Nephron progenitor cell (in vitro differentiated cells): ENCODE data around the gene CT47A7.
"Not testable (repeated sequence)": the region's sequence is repeated elsewhere in the genome, so short reads cannot be mapped to it uniquely, and the experiment has no call there.

Source experiments
- DNase-seq: peaks from one replicate; pipeline ENCODE4 v3.0.0; 2021
- H3K27ac Mint-ChIP-seq: 2 replicates; pipeline ENCODE4 v1.8.0; 2021; ENCODE audit warnings: mild to moderate bottlenecking, moderate library complexity, mixed read lengths
- H3K27me3 Mint-ChIP-seq: 2 replicates; pipeline ENCODE4 v1.8.0; 2021; ENCODE audit warnings: mild to moderate bottlenecking, low read depth, mixed read lengths; ENCODE audit not compliant: poor library complexity
- H3K36me3 Mint-ChIP-seq: 2 replicates; pipeline ENCODE4 v1.8.0; 2021; ENCODE audit warnings: low read depth, mixed read lengths
- H3K4me1 Mint-ChIP-seq: 2 replicates; pipeline ENCODE4 v1.8.0; 2021; ENCODE audit warnings: mixed read lengths
- H3K4me3 Mint-ChIP-seq: 2 replicates; pipeline ENCODE4 v1.8.0; 2021; ENCODE audit warnings: mild to moderate bottlenecking, moderate library complexity, mixed read lengths
- H3K9me3 Mint-ChIP-seq: 2 replicates; pipeline ENCODE4 v1.8.0; 2021; ENCODE audit warnings: mild to moderate bottlenecking, moderate library complexity, mixed read lengths
- TF ChIP-seq, protein P1 (sequence below): fragments of 200-600 bp; sonication (generic); IDR thresholded peaks from 2 replicates; pipeline ENCODE4 v1.5.0; 2021; ENCODE audit warnings: antibody characterized with exemption

The CT47A7 gene

DNA sequence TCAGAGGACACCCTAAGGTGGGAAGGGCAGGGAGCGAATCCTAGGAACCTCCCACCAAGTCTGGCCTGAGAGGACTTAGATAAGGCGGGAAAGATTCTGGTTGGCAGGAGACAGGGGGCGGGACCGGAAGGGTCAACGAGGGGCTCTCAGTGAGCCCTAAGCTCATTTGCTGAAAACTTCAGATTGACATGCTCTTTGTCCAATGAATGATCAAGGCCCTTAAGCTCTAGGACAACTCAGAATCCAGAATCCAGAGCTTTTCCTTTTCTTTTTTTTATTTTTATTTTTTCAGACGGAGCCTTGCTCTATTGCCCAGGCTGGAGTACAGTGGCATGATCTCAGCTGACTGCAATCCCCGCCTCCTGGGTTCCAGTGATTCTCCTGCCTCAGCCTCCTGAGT lies at the start of gene CT47A7:
CT47A7 (minus strand) TSS at position 101 of the 400 bp plus-strand sequence. CDS start 255 bp downstream, outside the sequence.
- H3K27ac Mint-ChIP-seq, H3K36me3 Mint-ChIP-seq, H3K4me1 Mint-ChIP-seq, H3K27me3 Mint-ChIP-seq, DNase-seq, H3K9me3 Mint-ChIP-seq, H3K4me3 Mint-ChIP-seq: not testable (repeated sequence)

DNA sequence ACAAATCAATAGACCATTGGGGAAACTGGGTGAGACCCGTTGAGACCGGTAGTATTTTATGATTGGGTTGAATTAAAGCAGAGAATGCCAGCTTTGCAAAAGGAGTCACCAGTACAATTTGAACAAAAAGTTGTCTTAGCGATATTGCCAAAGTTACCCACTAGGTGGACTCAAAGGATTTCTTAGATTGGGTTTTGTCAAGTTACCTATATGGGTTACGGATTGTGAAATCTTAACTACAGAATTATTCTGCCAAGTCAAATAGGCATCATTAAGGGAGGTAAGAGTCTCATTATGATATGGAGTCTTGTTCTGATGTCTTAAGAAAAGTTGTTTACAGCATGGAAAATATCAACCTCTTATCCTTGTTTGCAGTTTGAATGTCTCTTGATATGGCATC lies 44.2 kb upstream of the CT47A7 start:
- H3K9me3 Mint-ChIP-seq = peaks cover 21% of the 10 kb centered on the region
- peaks cover 5% of the 10 kb centered on the region for H3K4me1 Mint-ChIP-seq
- H3K27me3 Mint-ChIP-seq = no peaks in the 10 kb centered on the region
- H3K27ac Mint-ChIP-seq = no peak overlapping the region
- H3K4me3 Mint-ChIP-seq = no peak overlapping the region
- no peaks in the 10 kb centered on the region for H3K36me3 Mint-ChIP-seq
- TF ChIP-seq, protein P1, sequence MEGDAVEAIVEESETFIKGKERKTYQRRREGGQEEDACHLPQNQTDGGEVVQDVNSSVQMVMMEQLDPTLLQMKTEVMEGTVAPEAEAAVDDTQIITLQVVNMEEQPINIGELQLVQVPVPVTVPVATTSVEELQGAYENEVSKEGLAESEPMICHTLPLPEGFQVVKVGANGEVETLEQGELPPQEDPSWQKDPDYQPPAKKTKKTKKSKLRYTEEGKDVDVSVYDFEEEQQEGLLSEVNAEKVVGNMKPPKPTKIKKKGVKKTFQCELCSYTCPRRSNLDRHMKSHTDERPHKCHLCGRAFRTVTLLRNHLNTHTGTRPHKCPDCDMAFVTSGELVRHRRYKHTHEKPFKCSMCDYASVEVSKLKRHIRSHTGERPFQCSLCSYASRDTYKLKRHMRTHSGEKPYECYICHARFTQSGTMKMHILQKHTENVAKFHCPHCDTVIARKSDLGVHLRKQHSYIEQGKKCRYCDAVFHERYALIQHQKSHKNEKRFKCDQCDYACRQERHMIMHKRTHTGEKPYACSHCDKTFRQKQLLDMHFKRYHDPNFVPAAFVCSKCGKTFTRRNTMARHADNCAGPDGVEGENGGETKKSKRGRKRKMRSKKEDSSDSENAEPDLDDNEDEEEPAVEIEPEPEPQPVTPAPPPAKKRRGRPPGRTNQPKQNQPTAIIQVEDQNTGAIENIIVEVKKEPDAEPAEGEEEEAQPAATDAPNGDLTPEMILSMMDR = peak; percentile 19
- DNase-seq = no peak

DNA sequence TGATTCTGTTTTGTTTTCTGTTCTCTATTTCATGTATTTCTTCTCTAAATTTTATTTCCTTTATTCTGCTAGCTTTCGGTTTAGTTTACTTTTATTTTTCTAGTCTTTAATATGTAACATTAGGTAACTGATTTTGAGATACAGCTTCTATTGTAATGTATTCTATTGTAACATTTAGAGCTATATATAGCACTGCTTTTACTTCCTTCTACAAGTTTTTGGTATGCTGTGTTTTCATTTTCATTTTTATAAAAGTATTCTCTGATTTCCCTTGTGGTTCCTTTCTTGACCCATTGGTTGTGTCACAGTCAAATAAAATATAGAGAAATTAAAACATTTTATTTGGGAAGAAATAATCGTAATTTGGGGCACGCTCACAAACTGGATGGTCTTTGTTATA lies 43.0 kb upstream of the CT47A7 start:
- Mint-ChIP-seq H3K9me3 (peaks cover 30% of the 10 kb centered on the region), H3K27me3 (no peaks in the 10 kb centered on the region), H3K4me1 (peaks cover 5% of the 10 kb centered on the region), H3K4me3 (no peak overlapping the region), H3K27ac (no peak overlapping the region), H3K36me3 (no peaks in the 10 kb centered on the region)
- no peak for DNase-seq
- TF ChIP-seq, protein P1 = no peak

DNA sequence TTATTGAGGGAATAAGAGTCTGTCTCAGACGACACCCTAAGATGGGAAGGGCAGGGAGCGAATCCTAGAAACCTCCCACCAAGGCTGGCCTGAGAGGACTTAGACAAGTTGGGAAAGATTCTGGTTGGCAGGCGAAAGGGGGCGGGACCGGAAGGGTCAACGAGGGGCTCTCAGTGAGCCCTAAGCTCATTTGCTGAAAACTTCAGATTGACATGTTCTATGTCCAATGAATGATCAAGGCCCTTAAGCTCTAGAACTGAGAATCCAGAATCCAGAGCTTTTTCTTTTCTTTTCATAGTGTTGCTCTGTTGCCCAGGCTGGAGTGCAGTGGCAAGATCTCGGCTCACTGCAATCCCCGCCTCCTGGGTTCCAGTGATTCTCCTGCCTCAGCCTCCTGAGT lies 29.3 kb upstream of the CT47A7 start, which contains the start of gene CT47A1:
CT47A1 (minus strand) TSS at position 101 of the 400 bp plus-strand sequence. CDS start 231 bp downstream, outside the sequence.
- not testable (repeated sequence) for H3K36me3 Mint-ChIP-seq, DNase-seq, H3K27me3 Mint-ChIP-seq, H3K4me1 Mint-ChIP-seq, H3K4me3 Mint-ChIP-seq, H3K27ac Mint-ChIP-seq
- peaks cover 16% of the 10 kb centered on the region for H3K9me3 Mint-ChIP-seq
